Left renal cortex interstitium (tissue), 4 donors: ENCODE measurements around the gene CRYBB2. TPM values are rescaled to one million over a fixed set of nuclear protein-coding genes. Genes with fewer than 3 reads are reported as not detected.
A peak's percentile ranks its signal among the peaks of the same experiment; 100 is the strongest.
"Not testable (repeated sequence)": the region's sequence is repeated elsewhere in the genome, so short reads cannot be mapped to it uniquely, and the experiment has no call there.

Source experiments
- DNase-seq, 4 donors: peaks; one replicate each; pipeline ENCODE4 v3.0.0-alpha.2; 2013; ENCODE audit warnings: low read depth in 4 of 4, low spot score in 2 of 4, missing footprints in 1 of 4
- polyA plus RNA-seq, 4 donors: library from polyadenylated mRNA; unstranded; fragments of 120-200 nt; gene quantifications; one replicate each; pipeline ENCODE4 v1.2.1, GENCODE V29; 2013; ENCODE audit not compliant: insufficient read length in 4 of 4

CRYBB2 gene
- polyA plus RNA-seq, 4 donors: 0.25 to 0.70 (median 0.39) TPM

GRCh38 chr22:25230760-25231159 is 11.3 kb downstream of the CRYBB2 start:
- not testable (repeated sequence) for DNase-seq

- DNase-seq: no peak
These were observed 12.9 kb downstream of the CRYBB2 start for GRCh38 chr22:25232301-25232700.

- DNase-seq: not testable (repeated sequence)
These were observed 14.3 kb downstream of the CRYBB2 start for GRCh38 chr22:25233706-25234105.

GRCh38 chr22:25235547-25236290 is 16.3 kb downstream of the CRYBB2 start:
- peak; percentile 15 to 78 (median 57) for DNase-seq

- no peak for DNase-seq
These were observed 17.0 kb downstream of the CRYBB2 start for GRCh38 chr22:25236417-25236816.

GRCh38 chr22:25237503-25237902 is 18.1 kb downstream of the CRYBB2 start:
- DNase-seq: no peak

- not testable (repeated sequence) for DNase-seq
These were observed 18.6 kb downstream of the CRYBB2 start for GRCh38 chr22:25238058-25238457.

GRCh38 chr22:25255169-25255568 is 35.7 kb downstream of the CRYBB2 start:
- DNase-seq: not testable (repeated sequence)

- DNase-seq: not testable (repeated sequence)
These were observed 48.1 kb downstream of the CRYBB2 start for GRCh38 chr22:25267567-25267966.

- not testable (repeated sequence) for DNase-seq
These were observed 49.5 kb downstream of the CRYBB2 start for GRCh38 chr22:25268902-25269301.

GRCh38 chr22:25270061-25270460 is 50.6 kb downstream of the CRYBB2 start:
- DNase-seq: not testable (repeated sequence)

- not testable (repeated sequence) for DNase-seq
These were observed 53.8 kb downstream of the CRYBB2 start for GRCh38 chr22:25273231-25273630.

GRCh38 chr22:25273928-25274327 is 54.5 kb downstream of the CRYBB2 start:
- DNase-seq: not testable (repeated sequence)

- not testable (repeated sequence) for DNase-seq
These were observed 60.7 kb downstream of the CRYBB2 start for GRCh38 chr22:25280118-25280517.

Other genes starting within 250 kb of the CRYBB2 start
- under 1 TPM in 2 of 4 donors, not detected in 2; 0.32 to 0.43 TPM for gene CRYBB3, start 19.8 kb upstream of the CRYBB2 start, polyA plus RNA-seq